ENCODE data around the gene KCTD21. TPM values are rescaled to one million over a fixed set of nuclear protein-coding genes. Genes with fewer than 3 reads are reported as not detected.

KCTD21 gene
- total RNA-seq, 1 experiment from 2014 or later, result 6.0 TPM

GRCh38 chr11:78221396-78222315 lies 33.2 kb upstream of the KCTD21 start:
- no peak for DNase-seq (ENCODE audit: low read depth, low spot score)
- in situ Hi-C loops (cut with HindIII; ENCODE audit: low pct_unique_long_range_greater_than_20kb, low sequenced_read_pairs), result no loop called here

GRCh38 chr11:78220218-78221157 lies 32.1 kb upstream of the KCTD21 start:
- in situ Hi-C loops (cut with HindIII; ENCODE audit: low pct_unique_long_range_greater_than_20kb, low sequenced_read_pairs), result no loop called here
- DNase-seq (ENCODE audit: low read depth, low spot score), result no peak

GRCh38 chr11:78219493-78220217 lies 31.2 kb upstream of the KCTD21 start:
- in situ Hi-C loops (cut with HindIII; ENCODE audit: low pct_unique_long_range_greater_than_20kb, low sequenced_read_pairs), result no loop called here
- no peak for DNase-seq (ENCODE audit: low read depth, low spot score)

GRCh38 chr11:78218707-78219492 lies 30.5 kb upstream of the KCTD21 start:
- in situ Hi-C loops (cut with HindIII; ENCODE audit: low pct_unique_long_range_greater_than_20kb, low sequenced_read_pairs), result no loop called here
- DNase-seq (ENCODE audit: low read depth, low spot score), result no peak

- DNase-seq (ENCODE audit: low read depth, low spot score), result no peak
- in situ Hi-C loops (cut with HindIII; ENCODE audit: low pct_unique_long_range_greater_than_20kb, low sequenced_read_pairs), result no loop called here
These were observed 29.5 kb upstream of the KCTD21 start for GRCh38 chr11:78217650-78218541.

- in situ Hi-C loops (cut with HindIII; ENCODE audit: low pct_unique_long_range_greater_than_20kb, low sequenced_read_pairs), result no loop called here
- no peak for DNase-seq (ENCODE audit: low read depth, low spot score)
These were observed 28.3 kb upstream of the KCTD21 start for GRCh38 chr11:78216571-78217287.

- DNase-seq (ENCODE audit: low read depth, low spot score), result no peak
- in situ Hi-C loops (cut with HindIII; ENCODE audit: low pct_unique_long_range_greater_than_20kb, low sequenced_read_pairs), result no loop called here
These were observed 27.6 kb upstream of the KCTD21 start for GRCh38 chr11:78216021-78216420.

GRCh38 chr11:78214331-78215194 lies 26.1 kb upstream of the KCTD21 start:
- DNase-seq (ENCODE audit: low read depth, low spot score), result no peak
- in situ Hi-C loops (cut with HindIII; ENCODE audit: low pct_unique_long_range_greater_than_20kb, low sequenced_read_pairs), result no loop called here

- DNase-seq (ENCODE audit: low read depth, low spot score), result no peak
- in situ Hi-C loops (cut with HindIII; ENCODE audit: low pct_unique_long_range_greater_than_20kb, low sequenced_read_pairs), result no loop called here
These were observed 25.3 kb upstream of the KCTD21 start for GRCh38 chr11:78213526-78214330.

GRCh38 chr11:78212586-78213371 lies 24.4 kb upstream of the KCTD21 start:
- in situ Hi-C loops (cut with HindIII; ENCODE audit: low pct_unique_long_range_greater_than_20kb, low sequenced_read_pairs), result no loop called here

GRCh38 chr11:78211565-78211964 lies 23.1 kb upstream of the KCTD21 start:
- in situ Hi-C loops (cut with HindIII; ENCODE audit: low pct_unique_long_range_greater_than_20kb, low sequenced_read_pairs), result no loop called here
- DNase-seq (ENCODE audit: low read depth, low spot score), result no peak

More at GRCh38 chr11:78212586-78213371, 24.4 kb upstream of the KCTD21 start:
- DNase-seq (ENCODE audit: low read depth, low spot score), result no peak

GRCh38 chr11:78210000-78210608 lies 21.7 kb upstream of the KCTD21 start:
- in situ Hi-C loops (cut with HindIII; ENCODE audit: low pct_unique_long_range_greater_than_20kb, low sequenced_read_pairs), result no loop called here

GRCh38 chr11:78209478-78209877 lies 21.1 kb upstream of the KCTD21 start:
- in situ Hi-C loops (cut with HindIII; ENCODE audit: low pct_unique_long_range_greater_than_20kb, low sequenced_read_pairs), result no loop called here

More at GRCh38 chr11:78210000-78210608, 21.7 kb upstream of the KCTD21 start:
- no peak for DNase-seq (ENCODE audit: low read depth, low spot score)

More at GRCh38 chr11:78209478-78209877, 21.1 kb upstream of the KCTD21 start:
- DNase-seq (ENCODE audit: low read depth, low spot score), result no peak

Measured in SK-MEL-5 (cell line).